Hematopoietic multipotent progenitor cell (in vitro differentiated cells): Measurements from ENCODE around the gene TMEM203. TPM values are rescaled to one million over a fixed set of nuclear protein-coding genes. Genes with fewer than 3 reads are reported as not detected.

ENCODE experiments used
- DNase-seq, 3 donors: peaks; one replicate each; pipeline ENCODE4 v3.0.0-alpha.2; 2011 to 2015; ENCODE audit warnings: low read depth in 2 of 3, low spot score in 2 of 3
- total RNA-seq: library from RNA; depleted of rRNA; stranded (reverse); fragments of >200 nt; gene quantifications from one replicate; pipeline ENCODE4 v1.2.3, GENCODE V29; 2012

Gene TMEM203
- total RNA-seq, 1 donor: 35.5 TPM

GRCh38 chr9:137198051-137198901 lies 7.2 kb downstream of the TMEM203 start:
- DNase-seq: no peak

- no peak for DNase-seq
Observed at GRCh38 chr9:137195525-137196220, 9.8 kb downstream of the TMEM203 start.

DNA sequence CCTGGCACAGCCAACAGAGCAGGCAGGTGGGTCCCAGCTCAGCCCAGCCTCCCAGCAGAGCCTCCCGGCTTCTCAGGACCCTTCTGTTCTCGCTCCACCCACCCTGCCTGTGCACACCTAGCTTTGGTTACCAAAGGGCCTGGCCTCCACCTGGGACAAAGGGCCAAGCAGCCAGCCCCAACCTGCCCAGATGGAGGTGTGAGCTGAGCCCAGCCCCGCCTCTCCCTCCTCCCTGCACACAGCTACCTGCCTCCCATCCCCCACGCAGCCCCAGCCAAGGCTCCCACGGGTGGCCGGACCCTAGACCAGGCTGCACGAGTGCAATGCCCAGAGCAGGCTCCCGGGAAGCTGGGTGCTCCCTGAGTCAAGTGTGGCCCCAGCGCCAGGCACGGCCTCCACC lies 10.5 kb downstream of the TMEM203 start:
- DNase-seq: no peak

DNA sequence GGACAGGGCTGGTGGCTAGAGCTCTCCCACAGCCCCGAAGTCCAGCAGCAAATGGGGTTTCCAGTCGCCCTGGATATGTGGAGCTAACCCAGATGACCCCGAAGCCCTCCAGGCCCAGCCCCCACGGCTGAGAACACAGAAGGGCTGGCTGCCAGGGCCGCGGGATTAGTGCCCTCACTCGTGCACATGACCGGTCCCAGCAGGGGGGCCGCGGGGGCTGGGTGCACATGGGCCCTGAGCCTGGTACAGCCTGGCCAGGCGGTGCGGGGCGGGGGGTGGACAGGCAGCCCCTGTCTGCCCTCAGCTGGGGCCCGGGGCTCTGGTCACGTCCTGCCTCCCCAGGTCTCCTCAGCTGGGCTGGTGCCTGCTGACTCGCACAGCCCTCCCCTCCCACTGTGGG lies 11.1 kb downstream of the TMEM203 start:
- no peak for DNase-seq

GRCh38 chr9:137193771-137194170 lies 11.7 kb downstream of the TMEM203 start:
- no peak for DNase-seq

- DNase-seq: no peak
Observed at GRCh38 chr9:137192859-137193258, 12.6 kb downstream of the TMEM203 start.

GRCh38 chr9:137192448-137192780 lies 13.0 kb downstream of the TMEM203 start:
- no peak for DNase-seq

GRCh38 chr9:137191691-137192447 lies 13.6 kb downstream of the TMEM203 start:
- DNase-seq: no peak

GRCh38 chr9:137191245-137191644 lies 14.2 kb downstream of the TMEM203 start:
- DNase-seq: no peak

DNA sequence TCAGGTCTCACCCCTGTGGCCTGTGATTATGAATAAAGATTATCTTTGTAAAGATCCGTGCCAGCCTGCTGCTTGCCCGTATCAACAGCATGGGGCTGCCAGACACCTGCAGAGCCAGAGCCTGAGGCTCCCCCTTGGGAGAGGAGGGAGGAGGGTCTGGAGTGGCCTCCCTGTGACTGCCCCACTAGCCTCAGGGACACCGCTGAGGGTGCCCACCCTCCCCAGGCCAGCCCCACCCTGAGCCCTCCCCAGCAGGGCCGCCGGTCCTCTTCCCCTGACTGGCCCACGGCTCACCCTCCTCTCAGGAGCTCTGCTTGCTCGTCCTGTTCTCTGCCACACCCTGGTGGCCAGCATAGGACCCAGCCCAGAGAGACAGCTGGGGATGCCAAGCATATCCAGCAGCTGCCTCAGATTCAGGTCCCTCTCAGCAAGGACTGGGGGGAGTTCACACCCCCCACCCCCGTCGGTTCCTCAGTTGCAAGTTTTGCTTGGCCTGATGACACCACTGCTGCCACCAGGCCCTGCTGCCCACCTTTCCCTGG lies 15.1 kb downstream of the TMEM203 start:
- no peak for DNase-seq

DNA sequence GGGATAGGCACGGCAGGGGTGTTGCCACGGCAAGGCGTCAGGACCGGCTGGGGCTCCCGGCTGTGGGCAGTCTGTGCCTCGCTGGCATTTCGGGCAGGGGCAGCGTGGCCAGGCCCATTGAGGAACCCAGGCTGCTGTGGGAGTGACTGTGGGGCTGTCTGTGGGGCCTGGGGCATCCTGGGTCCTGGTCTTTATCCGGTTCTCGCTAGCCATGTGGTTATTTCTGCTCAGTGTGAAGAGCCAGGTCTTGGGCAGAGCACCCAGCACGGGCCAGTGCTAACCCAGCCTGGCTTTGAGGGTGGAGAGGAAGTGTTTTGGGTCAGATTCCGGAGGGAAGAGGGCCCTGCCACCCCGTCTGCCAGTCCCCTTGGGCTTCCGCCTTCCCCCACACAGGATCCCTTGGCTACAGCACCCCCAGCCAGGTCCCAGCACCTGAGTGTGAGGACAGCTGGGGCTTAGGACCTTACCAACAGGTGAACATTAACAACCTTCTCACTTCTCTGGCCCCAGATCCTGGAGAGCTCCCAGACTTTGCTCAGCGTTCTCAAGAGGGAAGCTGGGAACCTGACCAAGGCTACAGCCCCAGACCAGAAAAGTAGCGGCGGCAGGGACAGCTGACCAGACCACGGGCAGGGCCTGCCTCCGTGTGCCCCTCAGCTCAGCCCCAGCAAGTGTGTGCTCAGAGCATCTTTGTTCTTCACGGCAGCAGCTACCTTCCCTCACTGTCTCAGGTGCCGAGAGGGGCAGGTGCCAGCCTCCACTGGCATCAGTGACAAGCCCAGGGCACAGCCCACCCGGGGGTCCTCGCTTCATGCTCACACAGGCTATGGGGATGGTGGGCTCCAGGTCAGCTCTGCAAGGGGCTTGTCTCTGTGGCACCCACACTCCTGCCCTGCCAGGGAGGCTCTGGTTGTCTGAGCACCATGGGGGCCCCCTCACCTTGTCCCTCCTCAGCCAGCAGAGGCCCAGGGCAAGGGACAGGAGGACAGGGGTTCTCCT lies 15.9 kb downstream of the TMEM203 start:
- DNase-seq: no peak

- peak; percentile 94 to 99 (median 94) for DNase-seq
Observed at GRCh38 chr9:137188490-137189296, 16.8 kb downstream of the TMEM203 start, which contains the start of the genes ANAPC2 and SSNA1. Gene ANAPC2, minus strand, starts transcription at chr9:137188560. Its CDS starts 28 bp downstream, at chr9:137188532. Gene SSNA1, plus strand, starts transcription at chr9:137188676. Its CDS starts 51 bp downstream, at chr9:137188727.

- no peak for DNase-seq
Observed at GRCh38 chr9:137188086-137188489, 17.4 kb downstream of the TMEM203 start.

- no peak for DNase-seq
Observed at GRCh38 chr9:137187386-137187785, 18.1 kb downstream of the TMEM203 start.

GRCh38 chr9:137186385-137186784 lies 19.1 kb downstream of the TMEM203 start:
- no peak for DNase-seq

GRCh38 chr9:137185921-137186320 lies 19.5 kb downstream of the TMEM203 start:
- DNase-seq: no peak

GRCh38 chr9:137184881-137185660 lies 20.4 kb downstream of the TMEM203 start:
- no peak for DNase-seq

DNA sequence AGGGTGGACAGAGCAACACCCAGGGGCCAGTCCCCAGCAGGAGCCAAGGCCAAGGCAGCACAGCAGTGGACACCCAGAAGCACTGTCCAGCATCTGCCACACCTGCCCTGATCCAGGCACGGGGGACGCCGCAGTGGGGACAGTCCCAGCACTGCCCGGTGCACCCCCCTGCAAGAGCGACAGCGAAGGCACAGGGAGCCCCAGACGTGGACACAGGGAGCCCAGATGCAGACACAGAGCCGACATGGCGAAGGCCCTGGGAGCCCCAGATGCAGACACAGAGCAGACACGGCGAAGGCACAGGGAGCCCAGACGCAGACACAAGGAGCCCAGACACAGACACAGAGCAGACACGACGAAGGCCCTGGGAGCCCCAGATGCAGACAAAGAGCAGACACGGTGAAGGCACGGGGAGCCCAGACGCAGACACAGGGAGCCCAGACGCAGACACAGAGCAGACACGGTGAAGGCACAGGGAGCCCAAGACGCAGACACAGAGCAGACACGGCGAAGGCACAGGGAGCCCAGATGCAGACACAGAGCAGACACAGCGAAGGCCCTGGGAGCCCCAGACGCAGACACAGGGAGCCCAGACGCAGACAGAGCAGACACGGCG lies 21.4 kb downstream of the TMEM203 start:
- no peak for DNase-seq
